Measurements from ENCODE around the gene LIMS1.
"Not testable (repeated sequence)": the region's sequence is repeated elsewhere in the genome, so short reads cannot be mapped to it uniquely, and the experiment has no call there.

LIMS1 gene

GRCh38 chr2:108588070-108588668 is 53.9 kb downstream of the LIMS1 start:
- no peak for DNase-seq

DNA sequence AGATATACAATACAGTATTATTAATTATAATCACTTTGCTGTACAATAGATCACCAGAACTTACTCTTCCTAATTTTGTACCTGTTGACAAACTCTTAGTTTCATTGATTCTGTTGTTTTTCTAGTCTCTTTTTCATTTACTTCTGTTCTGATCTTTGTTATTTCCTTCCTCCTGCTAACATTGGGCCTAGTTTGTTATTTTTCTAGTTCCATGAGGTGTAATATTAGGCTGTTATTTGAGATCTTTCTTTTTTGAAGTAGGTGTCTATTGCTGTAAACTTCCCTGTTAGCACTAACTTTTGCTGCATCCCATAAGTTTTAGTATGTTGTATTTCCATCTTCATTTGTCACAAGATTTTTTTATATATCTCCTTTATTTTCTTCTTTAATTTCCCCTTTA is 55.1 kb downstream of the LIMS1 start:
- DNase-seq, result no peak

DNA sequence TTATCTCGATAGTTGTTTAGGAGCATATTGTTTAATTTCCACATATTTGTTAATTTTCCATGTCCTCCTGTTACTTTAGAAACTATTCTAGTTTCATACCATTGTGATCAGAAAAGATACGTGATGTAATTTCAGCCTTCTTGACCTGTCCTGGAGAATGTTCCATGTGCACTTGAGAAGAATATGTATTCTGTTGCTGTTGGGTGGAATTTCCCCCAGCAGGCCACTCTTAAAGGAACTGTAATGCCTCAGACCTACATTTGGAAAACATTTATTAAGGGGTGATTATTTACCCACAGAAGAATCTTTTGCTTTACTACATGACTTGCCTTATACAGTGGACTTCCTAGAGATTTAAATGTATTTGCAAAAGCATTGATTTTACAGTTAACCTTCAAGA is 55.5 kb downstream of the LIMS1 start:
- DNase-seq, result no peak

- DNase-seq, result no peak
Observed at GRCh38 chr2:108591163-108591562, 56.9 kb downstream of the LIMS1 start.

GRCh38 chr2:108593547-108594098 is 59.4 kb downstream of the LIMS1 start:
- DNase-seq, result no peak

DNA sequence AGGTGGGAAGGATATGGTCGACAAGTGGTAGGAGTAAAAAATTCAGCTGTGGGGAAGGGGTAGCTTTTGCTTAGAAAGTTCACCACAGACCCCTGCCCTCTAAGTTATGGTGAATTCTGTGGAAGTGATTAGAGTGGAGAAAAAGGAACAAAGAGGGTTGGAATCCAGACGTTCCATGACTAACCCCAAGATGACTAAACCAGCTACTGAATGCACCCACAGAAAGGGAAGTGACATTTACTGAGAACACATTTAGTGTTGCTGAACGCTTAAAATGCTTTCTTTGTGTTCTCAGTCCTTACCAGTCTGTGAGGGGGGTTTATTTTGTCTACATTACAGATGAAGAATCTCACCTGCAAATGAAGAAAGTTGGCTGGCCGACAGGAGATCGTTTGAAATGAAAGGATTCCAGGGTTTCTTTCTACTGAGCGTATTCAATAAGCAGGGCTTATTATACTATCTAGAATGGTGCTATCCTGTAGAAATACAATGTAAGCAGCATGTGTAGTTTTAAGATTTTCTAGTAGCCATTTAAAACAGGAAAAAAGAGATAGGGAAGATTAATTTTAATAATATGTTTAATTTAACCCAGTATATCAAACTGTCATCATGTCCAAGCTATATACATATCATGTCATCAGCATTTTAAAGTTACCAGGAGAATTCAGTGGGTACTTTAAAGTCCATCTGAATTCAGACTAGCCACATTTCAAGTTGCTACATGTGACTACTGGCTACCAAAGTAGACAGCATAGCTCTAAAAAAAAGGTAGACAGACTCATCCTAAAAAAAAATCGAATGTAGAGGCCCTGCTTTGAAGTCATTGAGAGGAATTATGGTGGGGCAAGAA is 60.1 kb downstream of the LIMS1 start:
- DNase-seq, result no peak

DNA sequence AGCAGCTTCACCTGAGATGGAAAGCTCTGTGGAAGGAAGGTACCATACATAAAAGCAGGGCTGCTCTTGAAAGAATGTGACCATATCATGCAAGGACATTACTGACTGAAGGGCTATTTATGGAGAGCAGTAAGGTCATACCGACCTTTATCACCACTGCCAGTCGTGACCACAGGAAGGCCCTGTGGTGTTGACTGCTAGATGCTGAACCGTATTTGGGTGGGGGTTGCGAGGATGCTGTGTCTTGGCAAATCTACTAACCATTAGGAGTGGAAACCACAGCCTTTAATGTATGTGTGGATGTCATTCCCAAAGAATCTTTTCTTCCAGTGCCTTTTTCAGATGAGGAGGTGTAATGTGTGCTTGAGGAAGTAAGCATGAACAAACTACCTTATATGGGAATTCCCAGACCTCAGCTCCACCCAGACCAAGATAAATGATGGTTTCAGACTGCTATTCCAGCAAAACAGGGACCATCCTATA is 60.8 kb downstream of the LIMS1 start:
- DNase-seq, result no peak

GRCh38 chr2:108595771-108596170 is 61.5 kb downstream of the LIMS1 start:
- DNase-seq, result not testable (repeated sequence)

DNA sequence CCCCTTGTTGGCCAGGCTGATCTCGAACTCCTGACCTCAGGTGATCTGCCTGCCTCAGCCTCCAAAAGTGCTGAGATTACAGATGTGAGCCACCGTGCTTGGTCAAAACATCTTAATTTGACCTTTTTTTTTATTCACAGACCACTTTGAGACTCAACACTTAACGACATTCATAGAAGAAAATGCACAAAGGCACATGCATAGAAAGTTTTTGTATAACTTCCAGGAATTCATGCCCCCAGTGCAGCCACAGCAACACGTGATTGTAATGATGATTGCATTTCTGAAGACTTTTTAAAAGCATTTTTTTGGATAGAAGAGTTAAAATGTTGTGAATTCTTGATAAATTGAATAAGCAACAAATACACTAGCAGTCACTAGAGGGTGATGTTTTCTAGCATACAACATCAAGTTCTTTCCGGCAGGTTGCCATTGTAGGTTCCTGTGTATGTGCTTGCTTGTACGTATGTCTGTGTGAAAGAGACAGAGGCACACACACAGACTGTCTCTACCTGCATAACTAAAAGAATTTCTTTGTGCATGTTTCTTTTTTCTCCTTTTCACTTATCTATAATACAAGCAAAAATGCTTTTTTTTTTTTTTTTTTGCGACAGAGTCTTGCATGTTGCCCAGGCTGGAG is 63.0 kb downstream of the LIMS1 start:
- not testable (repeated sequence) for DNase-seq

GRCh38 chr2:108601199-108601598 is 66.9 kb downstream of the LIMS1 start:
- not testable (repeated sequence) for DNase-seq

- no peak for DNase-seq
Observed at GRCh38 chr2:108602422-108602821, 68.2 kb downstream of the LIMS1 start.

DNA sequence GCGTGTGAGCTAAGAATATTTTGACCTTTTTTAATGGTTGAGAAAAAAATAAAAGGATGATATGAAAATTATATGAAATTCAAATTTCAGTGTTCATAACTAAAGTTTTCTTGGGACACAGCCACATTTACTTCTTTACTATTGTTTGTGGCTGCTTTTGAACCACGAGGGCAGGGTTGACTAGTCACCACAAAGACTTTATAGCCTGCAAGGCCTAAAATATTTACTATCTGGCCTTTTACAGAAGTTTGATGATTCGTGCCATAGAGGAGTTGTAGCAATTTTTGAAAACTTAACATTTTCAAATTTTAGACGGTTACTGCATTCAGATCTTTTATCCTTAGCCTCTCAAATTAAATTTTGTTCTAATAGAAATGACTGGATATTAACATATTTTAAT is 69.9 kb downstream of the LIMS1 start:
- DNase-seq, result no peak

- no peak for DNase-seq
Observed at GRCh38 chr2:108605947-108606346, 71.7 kb downstream of the LIMS1 start.

GRCh38 chr2:108607706-108608301 is 73.5 kb downstream of the LIMS1 start:
- DNase-seq, result no peak

DNA sequence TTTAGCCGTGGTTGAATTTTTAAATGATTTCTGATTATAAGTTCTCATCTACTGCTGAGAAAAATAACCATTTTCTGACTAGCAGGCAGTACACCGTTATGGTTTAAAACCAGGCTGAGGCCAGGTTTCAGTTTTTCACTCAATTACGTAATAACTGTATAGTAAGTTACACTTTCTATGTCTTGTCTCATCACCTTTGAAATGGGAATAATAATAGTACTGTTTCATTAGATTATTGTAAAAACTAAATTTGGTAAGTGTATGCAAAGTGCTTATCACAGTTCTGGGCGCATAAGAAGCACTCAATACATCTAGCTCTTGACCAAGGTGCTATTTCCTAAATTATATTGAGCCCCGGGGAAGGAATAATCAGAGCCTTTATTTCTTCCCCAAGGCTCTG is 76.8 kb downstream of the LIMS1 start:
- no peak for DNase-seq

- peak; percentile 37 for DNase-seq
Observed at GRCh38 chr2:108612153-108612513, 77.9 kb downstream of the LIMS1 start.

- no peak for DNase-seq
Observed at GRCh38 chr2:108612514-108613183, 78.4 kb downstream of the LIMS1 start.

- DNase-seq, result no peak
Observed at GRCh38 chr2:108613261-108614042, 79.2 kb downstream of the LIMS1 start.

GRCh38 chr2:108614043-108614545 is 79.8 kb downstream of the LIMS1 start:
- peak; percentile 40 for DNase-seq

DNA sequence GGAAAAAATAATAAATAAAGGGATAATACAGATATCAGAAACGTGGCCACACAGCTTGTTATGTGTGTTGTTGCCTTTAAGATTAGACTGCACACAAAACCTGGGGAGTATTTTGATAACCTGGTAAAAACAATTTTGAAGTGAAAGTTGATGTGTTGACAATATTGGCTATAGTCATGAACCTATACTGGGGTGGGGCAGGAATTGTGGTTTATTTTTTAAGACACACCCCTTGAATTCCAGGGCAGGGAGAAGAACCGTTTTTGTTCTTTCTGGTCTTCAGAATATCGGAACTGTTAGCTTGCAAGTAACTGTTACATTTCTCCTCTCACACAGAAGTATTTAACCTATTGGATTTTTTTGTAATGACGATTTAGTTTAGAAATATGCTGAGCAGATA is 80.4 kb downstream of the LIMS1 start:
- no peak for DNase-seq

DNA sequence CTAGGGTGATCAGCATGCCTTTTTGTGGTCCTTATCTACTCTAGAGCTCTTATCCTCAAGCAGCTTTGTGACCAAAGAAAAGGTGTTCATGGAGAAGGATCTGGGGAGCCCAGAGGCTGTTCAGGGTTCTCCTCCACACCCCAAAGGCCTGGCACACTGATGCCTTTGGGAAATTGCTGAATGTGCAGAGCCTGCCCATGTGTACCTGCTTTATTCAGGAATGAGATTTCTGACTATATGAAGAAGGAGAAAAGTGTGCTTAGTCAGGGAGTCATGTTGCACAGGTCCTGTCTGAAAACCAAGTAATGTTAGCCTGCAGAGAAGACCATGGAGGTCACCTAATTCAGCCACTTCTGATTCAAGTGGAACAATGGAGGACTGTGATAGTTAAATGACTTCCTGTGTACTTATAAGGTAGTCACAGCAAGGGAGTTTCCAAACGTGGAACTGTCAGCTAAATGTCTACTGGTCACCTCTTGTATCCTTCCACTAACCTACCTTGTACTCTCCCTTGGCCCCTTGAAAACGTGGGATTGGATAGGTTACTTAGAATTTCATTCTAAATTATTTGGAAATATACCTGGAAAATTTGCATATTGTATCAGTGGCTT is 81.3 kb downstream of the LIMS1 start:
- peak; percentile 37 for DNase-seq
